MV-4-11 (cell line): ENCODE measurements around the gene NKX3-2.

Experiments used
- DNase-seq: peaks from one replicate; lab custom pipeline; 2025; lab: John Stamatoyannopoulos, UW

NKX3-2 gene

DNA sequence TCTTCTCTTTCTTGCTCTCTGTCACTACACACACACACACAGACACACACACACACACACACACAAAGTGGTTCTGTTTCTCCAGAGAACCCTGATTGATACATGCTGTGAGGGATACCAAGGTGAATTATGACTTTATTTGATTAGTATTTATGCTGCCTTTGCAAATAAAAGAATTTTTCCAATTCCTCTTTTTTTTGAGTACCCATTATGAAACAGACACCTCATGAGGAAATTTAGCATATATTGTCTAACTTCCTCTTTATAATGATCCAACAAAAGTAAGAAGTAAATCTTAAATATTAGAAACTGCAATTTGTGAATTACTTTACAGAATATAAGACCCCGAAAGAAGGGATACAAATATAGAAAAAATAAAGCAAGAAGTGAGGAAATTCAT, 45.8 kb downstream of the NKX3-2 start:
- peak; percentile 71 for DNase-seq

DNA sequence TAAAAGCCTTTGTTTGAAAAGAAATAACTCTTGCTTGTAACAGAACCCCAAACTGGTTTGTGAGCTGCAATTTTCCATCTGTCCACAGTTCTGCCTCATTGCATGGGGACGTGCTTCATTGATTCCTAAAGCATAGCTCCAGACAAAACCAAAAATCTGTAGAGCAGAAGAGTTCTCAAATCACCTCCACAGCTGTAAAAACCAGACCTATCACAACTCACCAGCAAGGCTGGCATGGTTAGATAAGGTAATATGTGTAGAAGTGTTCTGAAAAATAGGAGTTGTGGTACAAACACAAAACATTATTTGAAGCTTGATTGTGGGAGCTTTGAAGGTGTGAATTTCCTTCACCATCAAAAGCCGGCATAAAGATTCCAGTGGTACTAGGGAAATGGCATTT, 47.7 kb downstream of the NKX3-2 start:
- no peak for DNase-seq

DNA sequence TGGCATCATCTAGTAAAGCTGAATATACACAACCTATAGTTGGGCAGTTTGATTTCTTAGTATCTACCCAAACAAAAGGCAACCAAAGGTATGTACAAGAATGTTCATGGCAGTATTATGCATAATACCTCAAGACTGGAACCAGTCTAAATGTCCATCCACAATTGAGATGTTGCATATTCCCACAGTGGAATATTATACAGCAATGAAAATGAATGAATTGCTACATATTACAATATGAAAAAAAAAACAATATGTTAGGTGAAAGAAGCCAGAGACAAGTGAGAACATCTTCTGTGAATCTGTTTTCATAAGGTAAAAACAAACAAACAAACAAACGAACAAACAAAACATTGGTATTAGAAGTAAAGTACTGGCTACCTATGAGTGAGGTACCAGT, 48.6 kb downstream of the NKX3-2 start:
- DNase-seq: no peak

DNA sequence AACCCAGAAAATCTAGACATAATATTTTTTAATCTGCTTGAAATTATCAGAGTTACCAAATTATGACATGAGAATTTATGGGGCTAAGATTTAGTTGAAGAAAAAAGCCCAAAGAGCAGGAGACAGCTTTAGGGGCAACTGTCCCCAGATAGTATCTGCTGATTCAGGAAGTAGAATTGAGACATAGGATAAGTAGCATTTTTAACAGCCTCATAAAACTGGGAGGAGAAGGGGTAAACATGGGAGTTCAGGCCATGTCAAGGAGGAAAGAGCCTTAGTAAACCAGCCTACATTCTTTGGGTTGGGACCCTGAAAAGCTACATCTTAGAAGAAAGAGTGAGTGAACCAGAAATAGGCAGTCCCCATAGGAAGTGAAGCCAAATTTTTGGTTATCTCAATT, 50.5 kb downstream of the NKX3-2 start:
- no peak for DNase-seq

DNA sequence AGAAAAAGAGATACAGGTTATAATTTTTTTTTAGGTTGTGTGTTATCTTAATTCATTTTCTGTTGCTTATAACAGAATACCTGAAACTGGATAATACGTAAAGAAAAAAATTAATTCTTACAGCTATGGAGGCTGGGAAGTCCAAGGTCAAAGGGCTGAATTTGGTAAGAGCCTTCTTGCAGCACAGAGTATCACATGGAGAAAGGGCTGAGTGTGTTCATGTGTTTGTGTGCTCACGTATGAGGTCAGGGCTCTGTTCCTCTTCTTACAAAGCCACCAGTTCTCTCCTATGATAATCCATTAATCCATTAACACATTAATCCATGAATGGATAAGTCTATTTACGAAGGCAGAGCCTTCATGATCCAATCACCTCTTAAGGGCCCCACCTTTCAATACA, 51.6 kb downstream of the NKX3-2 start:
- DNase-seq: no peak
